ENCODE measurements around the gene CACNA2D4. TPM values are rescaled to one million over a fixed set of nuclear protein-coding genes. Genes with fewer than 3 reads are reported as not detected.

CACNA2D4 gene
- total RNA-seq, 1 donor from 2014 or later, result not detected

GRCh38 chr12:1920971-1921370 lies 2.5 kb upstream of the CACNA2D4 start:
- no peak overlapping the region for H3K4me3 Mint-ChIP-seq (ENCODE audit: unreplicated experiment)

DNA sequence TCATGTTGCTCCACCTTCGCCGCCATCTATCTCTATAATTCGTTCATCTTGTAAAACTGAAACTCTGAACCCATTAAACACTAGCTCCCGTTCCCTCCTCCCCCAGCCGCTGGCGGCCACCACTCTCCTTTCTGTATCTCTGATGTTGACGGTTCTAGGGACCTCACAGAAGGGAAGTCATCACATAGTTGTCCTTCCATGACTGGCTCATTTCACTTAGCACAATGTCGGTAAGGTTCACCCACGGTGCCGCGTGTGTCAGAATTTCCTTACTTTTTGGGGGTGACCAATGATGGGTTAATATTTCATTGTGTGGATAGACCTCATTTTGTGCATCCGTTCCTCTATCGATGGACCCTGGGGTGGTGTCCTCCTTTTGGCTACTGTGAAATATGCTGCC lies 2.0 kb upstream of the CACNA2D4 start:
- H3K36me3 Mint-ChIP-seq (ENCODE audit: unreplicated experiment), result no peaks in the 10 kb centered on the region
- no peaks in the 10 kb centered on the region for H3K9me3 Mint-ChIP-seq (ENCODE audit: unreplicated experiment)
- DNase-seq (ENCODE audit: extremely low spot score, unreplicated experiment), result no peak
- H3K4me1 Mint-ChIP-seq (ENCODE audit: unreplicated experiment), result peaks cover 10% of the 10 kb centered on the region
- H3K27me3 Mint-ChIP-seq (ENCODE audit: unreplicated experiment), result peaks cover 37% of the 10 kb centered on the region
- TF ChIP-seq, protein P1, sequence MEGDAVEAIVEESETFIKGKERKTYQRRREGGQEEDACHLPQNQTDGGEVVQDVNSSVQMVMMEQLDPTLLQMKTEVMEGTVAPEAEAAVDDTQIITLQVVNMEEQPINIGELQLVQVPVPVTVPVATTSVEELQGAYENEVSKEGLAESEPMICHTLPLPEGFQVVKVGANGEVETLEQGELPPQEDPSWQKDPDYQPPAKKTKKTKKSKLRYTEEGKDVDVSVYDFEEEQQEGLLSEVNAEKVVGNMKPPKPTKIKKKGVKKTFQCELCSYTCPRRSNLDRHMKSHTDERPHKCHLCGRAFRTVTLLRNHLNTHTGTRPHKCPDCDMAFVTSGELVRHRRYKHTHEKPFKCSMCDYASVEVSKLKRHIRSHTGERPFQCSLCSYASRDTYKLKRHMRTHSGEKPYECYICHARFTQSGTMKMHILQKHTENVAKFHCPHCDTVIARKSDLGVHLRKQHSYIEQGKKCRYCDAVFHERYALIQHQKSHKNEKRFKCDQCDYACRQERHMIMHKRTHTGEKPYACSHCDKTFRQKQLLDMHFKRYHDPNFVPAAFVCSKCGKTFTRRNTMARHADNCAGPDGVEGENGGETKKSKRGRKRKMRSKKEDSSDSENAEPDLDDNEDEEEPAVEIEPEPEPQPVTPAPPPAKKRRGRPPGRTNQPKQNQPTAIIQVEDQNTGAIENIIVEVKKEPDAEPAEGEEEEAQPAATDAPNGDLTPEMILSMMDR (IDR thresholded peaks at IDR 0.05), result no peak
- H3K27ac Mint-ChIP-seq (ENCODE audit: unreplicated experiment), result no peak overlapping the region
- no peak overlapping the region for H3K4me3 Mint-ChIP-seq (ENCODE audit: unreplicated experiment)

More at GRCh38 chr12:1920971-1921370, 2.5 kb upstream of the CACNA2D4 start:
- Mint-ChIP-seq H3K4me1 (ENCODE audit: unreplicated experiment) (peaks cover 10% of the 10 kb centered on the region), H3K27me3 (ENCODE audit: unreplicated experiment) (peaks cover 38% of the 10 kb centered on the region), H3K9me3 (ENCODE audit: unreplicated experiment) (no peaks in the 10 kb centered on the region), H3K36me3 (ENCODE audit: unreplicated experiment) (no peaks in the 10 kb centered on the region), H3K27ac (ENCODE audit: unreplicated experiment) (no peak overlapping the region)
- TF ChIP-seq, protein P1 (IDR thresholded peaks at IDR 0.05), result no peak
- DNase-seq (ENCODE audit: extremely low spot score, unreplicated experiment), result peak; percentile 78

GRCh38 chr12:1919763-1920162 lies 1.3 kb upstream of the CACNA2D4 start:
- Mint-ChIP-seq H3K4me1 (ENCODE audit: unreplicated experiment) (peaks cover 5% of the 10 kb centered on the region), H3K9me3 (ENCODE audit: unreplicated experiment) (no peaks in the 10 kb centered on the region), H3K36me3 (ENCODE audit: unreplicated experiment) (no peaks in the 10 kb centered on the region), H3K27ac (ENCODE audit: unreplicated experiment) (no peak overlapping the region), H3K4me3 (ENCODE audit: unreplicated experiment) (no peak overlapping the region), H3K27me3 (ENCODE audit: unreplicated experiment) (peaks cover 35% of the 10 kb centered on the region)
- TF ChIP-seq, protein P1 (IDR thresholded peaks at IDR 0.05), result no peak
- DNase-seq (ENCODE audit: extremely low spot score, unreplicated experiment), result no peak

- Mint-ChIP-seq H3K4me3 (ENCODE audit: unreplicated experiment) (no peak overlapping the region), H3K9me3 (ENCODE audit: unreplicated experiment) (no peaks in the 10 kb centered on the region), H3K27me3 (ENCODE audit: unreplicated experiment) (peaks cover 30% of the 10 kb centered on the region), H3K4me1 (ENCODE audit: unreplicated experiment) (peaks cover under 1% of the 10 kb centered on the region), H3K36me3 (ENCODE audit: unreplicated experiment) (no peaks in the 10 kb centered on the region), H3K27ac (ENCODE audit: unreplicated experiment) (no peak overlapping the region)
- TF ChIP-seq, protein P1 (IDR thresholded peaks at IDR 0.05), result no peak
- DNase-seq (ENCODE audit: extremely low spot score, unreplicated experiment), result peak; percentile 62
Measured at GRCh38 chr12:1919284-1919683, 832 bp upstream of the CACNA2D4 start.

GRCh38 chr12:1918884-1919236 lies 408 bp upstream of the CACNA2D4 start:
- Mint-ChIP-seq H3K4me3 (ENCODE audit: unreplicated experiment) (no peak overlapping the region), H3K27me3 (ENCODE audit: unreplicated experiment) (peaks cover 29% of the 10 kb centered on the region), H3K9me3 (ENCODE audit: unreplicated experiment) (no peaks in the 10 kb centered on the region), H3K36me3 (ENCODE audit: unreplicated experiment) (no peaks in the 10 kb centered on the region), H3K27ac (ENCODE audit: unreplicated experiment) (no peak overlapping the region), H3K4me1 (ENCODE audit: unreplicated experiment) (no peaks in the 10 kb centered on the region)
- TF ChIP-seq, protein P1 (IDR thresholded peaks at IDR 0.05), result no peak
- DNase-seq (ENCODE audit: extremely low spot score, unreplicated experiment), result peak; percentile 70

Data from osteocyte (in vitro differentiated cells).